ENCODE results near the gene SKI.
A peak's percentile ranks its signal among the peaks of the same experiment; 100 is the strongest.
"Not testable (repeated sequence)": the region's sequence is repeated elsewhere in the genome, so short reads cannot be mapped to it uniquely, and the experiment has no call there.

Gene SKI

DNA sequence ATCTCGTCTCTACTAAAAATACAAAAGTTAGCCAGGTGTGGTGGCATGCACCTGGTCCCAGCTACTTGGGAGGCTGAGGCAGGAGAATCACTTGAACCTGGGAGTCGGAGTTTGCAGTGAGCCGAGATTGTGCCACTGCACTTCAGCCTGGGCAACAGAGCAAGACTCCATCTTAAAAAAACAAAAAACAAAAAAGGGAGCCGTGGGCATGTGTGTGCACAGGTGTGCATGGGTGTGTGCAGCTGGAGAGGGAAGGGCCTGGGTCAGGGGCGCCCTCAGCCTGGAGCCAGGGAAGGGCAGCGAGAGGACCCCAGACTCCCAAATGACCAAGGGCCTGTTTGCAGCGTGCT is 18.9 kb downstream of the SKI start:
- DNase-seq (ENCODE audit: low spot score), result not testable (repeated sequence)

DNA sequence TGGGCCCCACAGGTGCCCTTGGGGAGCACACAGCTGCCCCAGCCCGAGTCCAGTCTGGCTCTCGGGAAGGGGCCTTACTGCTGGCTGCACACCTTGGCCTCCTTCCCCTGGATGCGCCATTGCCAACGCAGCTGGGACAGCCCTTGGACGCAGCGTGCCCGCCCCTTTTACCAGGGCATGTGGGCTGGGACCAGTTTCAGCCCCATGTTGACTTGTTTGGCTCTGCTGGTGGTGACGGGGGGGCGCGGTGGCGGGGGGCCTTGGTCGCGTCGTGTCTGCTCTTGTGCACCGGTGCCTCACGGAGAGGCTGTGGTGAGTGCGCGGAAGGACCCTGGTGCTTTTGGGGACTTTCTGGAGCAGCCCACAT is 19.6 kb downstream of the SKI start:
- DNase-seq (ENCODE audit: low spot score), result no peak

DNA sequence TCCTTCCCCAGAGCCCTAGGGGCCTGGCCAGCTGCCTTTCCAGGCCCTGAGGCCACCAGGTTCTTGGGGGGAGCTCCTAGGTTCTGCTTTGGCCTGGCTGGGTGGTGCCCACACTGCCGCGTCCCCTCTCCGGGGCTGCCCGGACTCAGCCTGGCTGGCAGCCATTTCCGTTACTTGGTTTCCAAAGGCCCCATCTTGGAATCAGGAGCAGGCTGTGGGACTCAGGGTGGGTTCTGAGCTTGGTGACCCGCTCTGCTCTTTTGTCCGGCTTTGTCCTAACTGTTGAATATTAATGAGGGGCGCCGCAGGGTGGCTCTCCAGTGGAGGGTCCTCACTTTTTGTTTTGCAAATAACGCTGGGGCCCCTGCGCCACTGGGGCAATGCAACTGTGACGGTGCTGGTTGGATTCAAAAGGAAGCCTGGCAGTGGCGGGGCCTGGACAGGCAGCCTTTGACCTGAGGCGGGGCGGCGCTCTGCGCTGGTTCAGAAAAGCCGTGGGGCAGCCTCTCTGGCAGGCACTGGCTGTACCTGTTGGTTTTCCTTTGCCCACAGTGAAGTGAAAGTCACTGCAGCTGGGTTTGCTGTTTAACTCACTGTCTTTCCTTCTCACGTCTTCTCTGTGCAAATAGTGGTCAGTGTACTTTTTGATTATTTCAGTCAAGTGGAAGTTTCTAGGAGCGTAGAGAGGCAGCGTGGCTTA is 20.2 kb downstream of the SKI start:
- DNase-seq (ENCODE audit: low spot score), result no peak

DNA sequence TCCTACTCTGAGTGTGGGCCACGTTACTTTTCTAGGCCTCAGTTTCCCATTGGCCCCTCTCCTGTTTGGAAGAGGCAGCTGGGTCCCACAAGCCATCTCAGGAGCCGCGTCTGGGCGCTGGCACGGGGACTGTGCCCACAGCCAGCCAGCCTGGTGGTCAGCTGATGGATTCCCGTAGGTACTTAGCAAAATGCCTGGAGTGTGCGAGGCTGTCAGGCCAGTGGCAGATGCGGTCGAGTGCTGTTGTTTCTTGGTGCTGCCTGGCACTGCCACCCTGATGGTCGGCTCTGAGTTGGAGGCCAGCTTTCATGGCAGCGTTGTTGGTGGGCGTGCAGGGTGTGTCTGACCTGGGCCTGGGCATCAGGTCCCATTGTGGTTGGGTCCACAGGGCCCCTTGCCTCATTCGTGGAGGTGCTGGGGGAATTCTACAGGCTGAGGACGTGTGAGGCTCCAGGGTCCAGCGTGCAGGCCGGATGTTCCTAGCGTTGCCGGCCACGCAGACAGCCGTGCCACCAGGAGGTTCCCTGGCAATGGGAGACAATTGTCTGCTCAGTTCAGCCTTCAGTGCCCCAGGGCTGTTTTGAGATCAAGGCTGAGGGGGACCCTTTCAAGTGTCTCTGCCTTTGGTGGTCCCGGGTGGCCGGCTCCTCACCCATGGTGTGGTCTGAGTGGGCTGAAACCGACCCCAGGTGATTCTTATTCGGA is 20.9 kb downstream of the SKI start:
- DNase-seq (ENCODE audit: low spot score), result no peak

DNA sequence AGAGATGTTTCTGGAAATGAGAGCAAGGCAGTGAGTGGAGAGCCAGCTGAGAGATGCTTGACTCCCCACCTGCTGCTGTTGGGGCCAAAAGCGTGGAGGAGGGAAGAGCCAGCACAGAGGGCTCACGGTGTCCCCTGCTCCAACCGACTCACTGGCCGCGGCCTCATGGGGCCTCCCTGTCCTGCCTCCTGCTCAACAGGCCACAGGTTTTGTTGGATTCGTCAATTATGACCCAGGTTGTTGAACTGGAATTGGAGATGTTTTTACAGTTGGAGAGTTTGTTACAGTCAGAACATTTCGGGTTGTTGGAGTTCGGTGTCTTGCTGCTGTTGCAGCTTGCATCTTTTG is 21.4 kb downstream of the SKI start:
- DNase-seq (ENCODE audit: low spot score), result no peak

DNA sequence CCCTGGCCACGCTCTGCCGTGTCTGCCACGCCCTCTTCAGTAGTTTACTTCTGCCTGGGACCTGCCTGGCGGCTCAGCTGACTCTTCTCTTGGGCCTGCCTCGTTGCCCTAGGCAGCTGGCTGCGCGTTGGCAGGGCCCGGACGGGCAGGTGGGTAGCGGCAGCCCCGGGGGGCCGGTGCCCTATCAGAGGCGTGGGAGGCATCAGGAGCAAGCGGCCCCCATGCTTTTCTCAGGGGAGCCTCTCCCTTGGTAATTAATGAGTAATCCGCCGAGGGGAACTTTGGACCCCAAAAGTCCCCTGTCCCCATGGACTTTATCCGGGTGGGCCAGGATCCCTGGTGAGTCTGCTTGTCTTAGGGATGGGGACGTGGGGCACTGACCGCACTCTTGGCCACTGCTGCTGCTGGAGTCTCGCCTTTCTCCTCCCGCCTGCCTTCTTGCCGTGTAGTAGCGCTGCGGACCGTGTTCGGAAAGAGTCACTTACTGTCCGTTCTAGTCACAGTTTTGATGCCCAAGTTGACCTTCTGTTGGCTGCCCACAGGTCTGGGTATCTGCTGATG is 22.7 kb downstream of the SKI start:
- DNase-seq (ENCODE audit: low spot score), result no peak

DNA sequence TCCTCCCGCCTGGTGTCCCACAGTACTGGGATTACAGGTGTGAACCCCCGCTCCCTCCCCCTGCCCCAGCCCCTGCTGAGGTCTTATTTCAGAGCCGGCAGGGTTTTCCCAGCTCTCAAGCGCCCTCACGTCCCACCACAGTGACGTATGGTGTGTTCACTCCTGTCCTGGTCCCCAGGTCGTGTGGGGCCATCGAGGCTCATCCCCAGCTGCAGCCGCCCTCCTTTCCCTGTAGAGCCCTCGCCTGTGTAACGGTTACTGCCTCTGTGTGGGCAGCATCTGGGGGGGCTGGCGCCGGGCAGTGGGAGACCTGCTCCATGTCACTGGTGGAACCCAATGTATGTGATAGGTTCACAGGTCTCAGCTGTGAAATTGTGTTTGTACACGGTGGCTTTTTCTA is 23.2 kb downstream of the SKI start:
- no peak for DNase-seq (ENCODE audit: low spot score)

DNA sequence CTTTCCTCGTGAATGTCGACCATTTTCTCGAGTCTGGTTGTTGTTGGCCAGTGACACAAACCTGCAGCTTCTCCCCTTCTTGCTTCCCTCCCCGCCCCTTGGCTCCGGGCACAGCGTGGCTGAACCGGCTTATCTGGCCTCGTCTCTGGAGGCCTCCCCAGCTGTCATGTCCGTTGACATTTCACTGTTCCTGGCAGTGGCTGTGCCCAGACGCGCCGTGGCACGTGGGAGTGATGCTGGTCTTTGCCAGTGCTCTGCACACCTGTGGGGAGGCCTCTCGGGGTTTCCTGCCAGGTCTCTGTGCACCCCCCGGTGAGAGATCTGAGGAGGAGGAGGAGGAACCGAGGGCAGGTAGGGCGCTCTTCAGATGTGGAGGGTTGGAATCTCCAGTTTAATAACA is 23.7 kb downstream of the SKI start:
- no peak for DNase-seq (ENCODE audit: low spot score)

DNA sequence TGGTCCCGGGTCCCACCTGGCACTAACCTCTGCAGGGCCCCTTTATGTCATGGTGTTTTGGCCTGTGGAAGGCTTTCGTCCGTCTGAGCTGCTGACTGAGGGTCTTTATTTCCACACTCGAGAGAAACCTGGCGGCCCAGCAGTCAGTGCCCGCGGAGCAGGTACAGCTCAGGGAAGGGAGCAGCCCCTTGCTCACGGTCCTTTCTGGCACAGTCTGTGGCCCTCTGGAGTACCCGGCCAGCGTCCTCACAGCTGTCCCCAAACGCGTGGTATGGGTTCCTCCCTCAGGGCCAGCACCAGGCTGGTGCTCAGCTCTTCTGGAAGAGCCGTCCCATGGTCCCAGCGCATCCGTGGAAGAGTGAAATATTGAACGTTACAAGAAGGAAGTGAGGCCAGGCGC is 24.3 kb downstream of the SKI start:
- DNase-seq (ENCODE audit: low spot score), result no peak

DNA sequence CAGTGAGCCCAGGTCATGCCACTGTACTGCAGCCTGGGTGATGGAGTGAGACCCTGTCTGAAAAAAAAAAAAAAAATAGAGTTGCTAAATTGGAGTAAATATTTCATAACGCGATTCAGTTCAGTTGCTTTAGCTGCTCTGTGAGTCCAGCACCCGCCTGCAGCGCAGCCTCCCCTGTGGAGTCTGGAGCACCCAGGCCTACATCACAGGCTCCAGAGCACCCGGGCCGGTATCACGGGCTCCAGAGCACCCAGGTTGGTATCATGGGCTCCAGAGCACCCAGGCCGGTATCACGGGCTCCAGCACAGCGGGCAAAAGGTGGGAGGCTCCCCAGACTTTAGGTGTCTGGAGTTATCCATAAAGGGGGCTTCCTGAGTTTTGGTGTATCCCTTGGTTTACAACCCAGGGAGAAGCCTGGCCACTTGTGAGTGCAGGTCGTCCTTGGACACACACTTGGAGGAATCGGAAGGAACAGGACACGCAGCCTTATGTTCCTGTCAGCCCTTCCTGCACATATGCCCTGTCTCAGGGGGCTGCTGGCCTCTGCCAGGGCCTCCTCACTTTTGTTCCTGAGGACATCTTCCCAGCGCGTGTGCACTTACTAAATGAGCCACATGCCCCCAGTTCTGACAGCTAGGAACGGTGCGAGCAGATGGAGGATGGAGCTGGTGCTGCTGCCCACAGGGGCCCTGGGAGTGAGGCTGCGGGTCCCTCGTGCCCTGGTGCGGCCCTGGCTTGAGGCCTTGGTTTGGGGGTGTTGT is 25.1 kb downstream of the SKI start:
- DNase-seq (ENCODE audit: low spot score), result no peak

DNA sequence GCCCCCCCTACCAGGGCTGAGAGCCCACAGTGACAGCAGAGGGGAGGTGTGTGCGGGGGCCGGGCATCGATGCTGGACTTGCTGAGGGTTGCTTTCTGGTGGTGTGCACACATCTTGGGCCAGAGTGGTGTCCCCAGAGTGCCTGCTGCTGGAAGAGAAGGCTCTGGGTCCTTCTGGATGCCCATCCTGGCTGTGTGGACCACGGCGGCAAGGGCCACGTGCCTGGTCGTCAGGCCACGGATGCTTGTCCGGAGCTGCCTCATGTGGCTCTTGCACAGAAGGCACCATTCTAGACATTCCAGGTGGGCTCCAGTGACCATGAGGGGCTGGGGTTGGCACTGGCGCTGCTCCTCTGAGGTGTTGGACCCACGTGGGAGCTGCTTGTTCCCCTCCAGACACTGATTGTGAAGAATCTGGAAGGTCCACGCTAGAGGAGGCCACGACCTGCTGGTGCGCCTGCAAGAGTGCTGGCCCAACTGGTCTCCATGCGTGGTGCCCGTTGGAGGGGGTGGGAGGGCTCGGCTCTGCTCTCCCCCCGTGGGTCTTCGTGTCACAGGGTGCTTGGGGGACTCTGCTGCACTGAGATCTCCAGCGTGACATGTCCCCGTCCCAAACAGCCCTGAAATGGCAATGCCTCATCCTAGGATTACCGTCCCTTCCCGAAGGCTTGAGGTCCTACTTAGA is 25.8 kb downstream of the SKI start:
- DNase-seq (ENCODE audit: low spot score), result no peak

DNA sequence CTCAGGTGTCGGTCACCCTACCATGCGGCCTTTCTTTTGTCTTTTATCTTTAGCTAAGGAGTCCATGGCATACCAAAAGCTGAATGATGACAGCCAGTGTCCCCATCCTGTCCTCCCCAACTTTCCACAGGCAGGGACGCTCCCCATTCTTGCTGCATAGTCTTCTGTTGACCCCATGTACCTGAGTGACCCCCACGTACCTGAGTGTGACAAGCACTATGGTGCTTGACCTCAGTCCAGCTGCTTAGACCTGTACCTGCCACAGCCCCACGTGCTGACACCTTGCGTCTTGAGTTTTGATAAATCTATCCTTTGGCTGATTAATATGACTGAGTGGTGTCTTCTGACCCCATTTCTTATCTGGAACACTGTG is 26.9 kb downstream of the SKI start:
- no peak for DNase-seq (ENCODE audit: low spot score)

DNA sequence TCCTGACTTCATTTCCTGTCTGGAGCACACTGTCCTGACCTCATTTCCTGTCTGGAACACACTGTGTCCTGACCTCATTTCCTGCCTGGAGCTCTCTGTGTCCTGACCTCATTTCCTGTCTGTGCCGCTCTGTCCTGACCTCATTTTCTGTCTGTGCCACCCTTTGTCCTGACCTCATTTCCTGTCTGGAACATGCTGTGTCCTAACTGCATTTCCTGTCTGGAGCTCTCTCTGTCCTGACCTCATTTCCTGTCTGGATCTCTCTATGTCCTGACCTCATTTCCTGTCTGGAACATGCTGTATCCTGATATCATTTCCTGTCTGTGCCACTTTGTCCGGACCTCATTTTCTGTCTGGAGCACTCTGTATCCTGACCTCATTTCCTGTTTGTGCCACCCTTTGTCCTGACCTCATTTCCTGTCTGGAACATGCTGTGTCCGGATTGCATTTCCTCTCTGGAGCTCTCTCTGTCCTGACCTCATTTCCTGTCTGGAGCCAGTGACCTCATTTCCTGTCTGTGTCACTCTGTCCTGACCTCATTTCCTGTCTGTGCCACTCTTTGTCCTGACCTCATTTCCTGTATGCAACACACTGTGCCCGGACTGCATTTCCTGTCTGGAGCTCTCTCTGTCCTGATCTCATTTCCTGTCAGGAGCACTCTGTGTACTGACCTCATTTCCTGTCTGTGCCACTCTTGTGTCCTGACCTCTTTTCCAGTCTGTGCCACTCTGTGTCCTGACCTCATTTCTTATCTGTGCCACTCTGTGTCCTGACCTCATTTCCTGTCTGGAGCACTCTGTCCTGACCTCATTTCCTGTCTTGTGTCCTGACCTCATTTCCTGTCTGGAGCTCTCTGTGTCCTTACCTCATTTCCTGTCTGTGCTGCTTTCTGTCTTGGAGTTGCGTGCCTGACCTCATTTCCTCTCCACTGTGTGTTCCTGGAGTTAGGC is 27.6 kb downstream of the SKI start:
- peak; percentile 85 for DNase-seq (ENCODE audit: low spot score)

DNA sequence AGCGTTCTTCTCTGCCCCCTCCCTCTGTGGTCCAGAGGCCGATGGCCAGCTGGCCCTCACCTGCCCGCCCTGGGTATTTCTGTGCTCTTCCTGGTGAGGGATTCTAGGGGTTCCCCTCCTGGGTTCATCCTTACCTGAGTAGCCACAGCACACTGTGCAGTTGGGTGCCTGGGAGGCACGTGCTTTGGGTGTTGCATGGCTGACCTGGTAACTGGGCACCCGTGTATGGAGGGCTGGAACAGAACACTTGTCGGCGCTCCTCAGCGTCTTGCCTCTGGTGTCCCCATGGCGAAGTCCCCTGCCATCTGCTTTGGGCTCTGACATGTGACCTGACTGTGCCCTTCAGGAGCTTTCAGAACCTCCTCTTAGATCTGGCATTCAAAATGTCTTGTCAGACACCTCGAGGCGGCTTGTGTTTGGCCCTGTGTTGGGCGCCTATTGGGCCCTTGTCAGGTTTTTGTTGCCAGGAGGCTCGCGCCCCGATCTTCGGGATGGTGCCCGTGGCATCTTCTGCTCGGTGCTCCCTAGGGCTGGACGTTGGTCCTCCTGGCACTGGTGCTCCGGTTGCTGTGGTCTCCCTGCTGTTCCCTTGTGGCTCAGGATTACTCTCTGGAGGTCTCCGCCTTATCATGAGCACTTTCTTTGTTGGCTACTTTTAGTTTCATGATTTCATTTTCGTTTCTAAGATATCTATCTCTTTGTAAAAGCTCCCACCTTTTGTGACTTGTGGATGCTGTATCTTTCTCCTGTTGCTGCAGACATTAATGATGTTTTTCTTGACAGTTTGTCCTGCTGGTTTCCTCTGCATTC is 28.5 kb downstream of the SKI start:
- no peak for DNase-seq (ENCODE audit: low spot score)

DNA sequence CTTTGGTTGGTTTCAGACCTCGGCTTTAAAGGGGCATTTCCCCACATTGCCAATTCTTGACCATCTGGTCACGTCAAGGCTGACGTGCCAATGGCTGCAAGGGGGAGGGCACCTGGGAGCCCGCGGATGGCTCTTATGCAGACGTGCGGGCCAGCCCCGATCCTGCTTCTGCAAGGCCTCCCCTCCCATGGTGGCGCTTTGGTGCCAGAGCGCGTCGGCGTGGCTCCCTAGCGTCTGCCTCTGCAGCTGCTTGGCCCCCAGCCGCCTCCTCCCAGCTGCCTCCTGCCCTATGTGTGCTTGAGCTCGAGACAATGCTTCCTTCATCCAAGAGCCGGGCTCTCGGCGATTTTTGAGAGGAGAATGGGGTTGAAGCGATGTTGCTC is 29.1 kb downstream of the SKI start:
- no peak for DNase-seq (ENCODE audit: low spot score)

DNA sequence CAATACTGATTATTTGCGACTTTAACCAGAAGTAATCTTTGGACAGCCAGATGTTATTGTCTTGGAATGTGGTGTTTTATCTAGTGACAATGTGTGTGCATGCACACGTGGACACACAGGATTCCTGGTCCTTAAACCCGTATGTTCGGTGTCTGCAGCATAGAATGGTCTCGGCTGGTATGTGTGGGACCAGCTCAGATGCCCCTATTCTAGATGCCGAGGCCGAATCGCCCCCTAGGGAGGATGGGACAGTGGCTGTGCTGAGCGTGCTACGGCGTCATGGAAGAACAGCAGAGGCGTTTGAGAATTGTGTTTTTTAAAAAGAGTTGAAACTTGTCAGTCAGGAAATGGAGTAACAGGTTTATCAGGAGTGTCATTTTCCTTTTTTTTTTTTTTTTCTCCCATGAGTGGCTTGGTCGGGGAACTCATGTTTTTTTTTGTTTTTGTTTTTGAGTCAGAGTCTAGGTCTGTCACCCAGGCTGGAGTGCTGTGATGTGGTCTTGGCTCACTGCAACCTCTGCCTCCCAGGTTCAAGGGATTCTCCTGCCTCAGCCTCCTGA is 30.1 kb downstream of the SKI start:
- DNase-seq (ENCODE audit: low spot score), result no peak

DNA sequence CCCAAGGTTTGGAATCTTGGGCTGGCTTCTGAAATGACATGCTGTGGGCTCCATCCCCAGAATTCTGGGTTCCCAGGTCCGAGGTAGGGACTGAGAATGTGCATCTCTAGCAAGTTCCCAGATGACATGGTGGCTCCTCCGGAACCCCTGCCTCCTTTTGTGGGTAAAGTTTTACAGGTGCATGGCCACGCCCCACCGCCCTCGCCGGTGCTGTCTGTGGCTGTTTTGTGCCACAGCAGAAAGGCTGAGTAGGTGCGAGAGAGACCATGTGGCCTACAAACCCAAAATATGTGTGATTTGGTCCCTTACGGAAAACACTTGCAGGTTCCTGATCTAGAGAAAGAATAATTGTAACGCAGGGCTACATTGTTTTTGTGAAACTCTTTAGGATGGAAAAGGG is 30.9 kb downstream of the SKI start:
- peak; percentile 28 for DNase-seq (ENCODE audit: low spot score)

DNA sequence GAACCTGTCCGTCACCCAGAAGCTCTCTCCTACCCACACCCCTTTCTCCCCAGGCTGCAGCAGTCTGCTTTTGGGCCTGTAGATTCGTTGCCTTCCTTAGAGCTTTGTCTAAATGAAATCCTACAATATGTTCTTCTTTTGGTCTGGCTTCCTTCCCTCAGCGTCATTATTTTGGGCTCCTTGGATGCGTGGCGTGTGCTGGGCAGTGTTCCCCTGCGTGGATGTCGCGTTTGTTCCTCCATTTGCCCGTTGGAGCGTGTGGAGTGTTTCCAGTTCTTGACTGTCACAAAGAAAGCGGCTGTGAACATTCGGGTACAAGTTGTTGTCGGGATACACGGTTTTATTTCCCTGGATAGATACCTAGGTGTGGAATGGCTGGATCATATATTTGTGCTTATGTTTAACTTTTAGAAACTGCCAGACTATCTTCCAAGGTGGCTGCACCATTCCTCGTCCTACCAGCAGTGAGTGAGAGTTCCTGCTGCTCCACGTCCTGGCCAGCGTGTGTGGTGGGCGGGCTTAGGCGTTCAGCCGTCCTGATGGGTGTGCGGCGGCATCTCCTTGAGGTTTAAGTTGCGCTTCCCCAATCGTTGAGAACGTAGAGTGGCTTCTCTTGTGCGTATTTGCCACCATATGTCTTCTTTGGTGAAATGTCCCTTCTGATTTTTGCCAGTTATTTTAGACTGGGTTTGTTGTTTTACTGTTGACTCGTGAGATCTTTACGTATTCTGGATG is 31.7 kb downstream of the SKI start:
- DNase-seq (ENCODE audit: low spot score), result no peak

DNA sequence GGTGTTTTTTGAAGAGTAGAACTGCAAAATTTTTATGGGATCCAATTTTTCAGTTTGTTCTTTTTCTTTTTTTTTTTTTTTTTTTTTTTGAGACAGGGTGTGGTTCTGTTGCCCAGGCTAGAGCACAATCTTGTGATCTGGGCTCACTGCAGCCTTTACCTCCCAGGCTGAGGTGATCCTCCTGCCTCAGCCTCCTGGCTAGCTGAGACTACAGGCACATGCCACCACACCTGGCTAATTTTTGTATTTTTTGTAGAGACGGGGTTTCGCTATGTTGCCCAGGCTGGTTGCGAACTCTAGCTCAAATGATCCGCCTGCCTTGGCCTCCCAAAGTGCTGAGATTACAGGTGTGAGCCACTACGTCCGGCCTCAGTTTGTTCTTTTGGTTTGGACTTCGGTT is 32.4 kb downstream of the SKI start:
- not testable (repeated sequence) for DNase-seq (ENCODE audit: low spot score)

DNA sequence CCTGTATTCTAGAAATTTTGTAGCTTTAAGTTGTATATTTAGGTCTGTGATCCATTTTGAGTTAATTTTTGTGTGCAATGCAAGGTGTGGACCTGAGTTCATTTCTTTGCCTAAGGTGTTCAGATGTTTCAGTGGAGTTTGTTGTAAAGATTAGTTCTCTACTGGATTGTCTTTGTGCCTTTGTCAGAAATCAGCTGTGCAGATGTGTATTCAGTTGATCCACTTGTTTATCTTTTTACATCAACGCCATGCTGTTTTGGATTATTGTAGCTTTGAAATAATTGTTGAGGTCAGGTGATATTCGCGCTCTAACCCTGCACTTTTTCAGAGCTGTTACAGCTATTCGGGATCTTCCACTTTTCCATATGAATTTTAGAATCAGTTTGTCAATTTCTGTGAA is 32.8 kb downstream of the SKI start:
- DNase-seq (ENCODE audit: low spot score), result no peak
